ENCODE results near the gene PLEKHA1.

DNA sequence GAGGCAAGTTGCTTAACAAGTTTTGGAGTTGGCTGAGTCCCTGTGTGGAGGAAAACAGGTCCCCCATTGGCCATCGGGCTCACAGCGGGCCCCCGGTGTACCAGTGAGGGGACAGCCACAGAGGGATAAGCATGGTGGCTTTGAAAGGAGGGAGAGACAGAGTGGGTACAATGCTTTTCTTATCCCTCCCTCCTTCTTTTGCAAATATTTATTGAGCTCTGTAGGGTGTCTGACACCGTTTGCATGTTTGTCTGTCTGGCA is 89.7 kb downstream of the PLEKHA1 start:
- no peak for TF ChIP-seq GATA3 (IDR thresholded peaks at IDR 0.05; ENCODE audit: low read depth, low read length)
- no peak for TF ChIP-seq GATA2 (IDR thresholded peaks at IDR 0.05; ENCODE audit: low read depth, low read length)
